Lower lobe of right lung (tissue), 2 donors: Measurements from ENCODE around the gene PRKCZ. TPM values are rescaled to one million over a fixed set of nuclear protein-coding genes. Genes with fewer than 3 reads are reported as not detected.

Experiments used
- ATAC-seq, 2 donors: fragments of 200-7000 bp; cut with Tn5 transposase; one replicate each; pipeline ENCODE4 v1.9.1; 2020 to 2022; ENCODE audit warnings: mild to moderate bottlenecking in 2 of 2, moderate library complexity in 2 of 2
- DNase-seq: peaks from one replicate; pipeline ENCODE4 v3.0.0-alpha.2; 2020
- H3K27ac ChIP-seq: fragments of 200-600 bp; one replicate; pipeline ENCODE4 v1.8.0; 2022
- H3K27me3 ChIP-seq: fragments of 200-600 bp; one replicate; pipeline ENCODE4 v1.8.0; 2022; ENCODE audit warnings: low read depth
- H3K36me3 ChIP-seq: fragments of 200-600 bp; one replicate; pipeline ENCODE4 v1.8.0; 2022; ENCODE audit warnings: mild to moderate bottlenecking
- H3K4me1 ChIP-seq: fragments of 200-600 bp; one replicate; pipeline ENCODE4 v1.8.0; 2022
- H3K4me3 ChIP-seq: fragments of 200-600 bp; one replicate; pipeline ENCODE4 v1.8.0; 2022; ENCODE audit warnings: mild to moderate bottlenecking
- H3K9me3 ChIP-seq: fragments of 200-600 bp; one replicate; pipeline ENCODE4 v1.8.0; 2022
- CTCF ChIP-seq: fragments of 200-600 bp; IDR thresholded peaks from one replicate; pipeline ENCODE4 v1.8.0; 2022; ENCODE audit warnings: antibody characterized with exemption, mild to moderate bottlenecking
- intact Hi-C: fragments of 100-400 bp; cut with DNase I; formaldehyde crosslinking; loops from one replicate; pipeline ENCODE4 v1.11.0; 2022
- total RNA-seq: library from RNA; stranded (reverse); fragmentation: NEBNext Ultra II Directional; extraction: Animal tissue kit (Norgen Biotek cat#: 25700); gene quantifications from one replicate; pipeline ENCODE4 v1.2.1, GENCODE V29; 2021
- donor health status: DM: no; HTN: yes; CAD: no; lungs with severe emphysema.

PRKCZ gene
- total RNA-seq, 1 donor from 2014 or later, result 97.6 TPM

GRCh38 chr1:2074396-2074795 is 24.2 kb downstream of the PRKCZ start:
- Histone ChIP-seq H3K27ac (no peak overlapping the region), H3K4me1 (no peaks in the 10 kb centered on the region), H3K4me3 (no peak overlapping the region), H3K27me3 (no peaks in the 10 kb centered on the region), H3K36me3 (peaks cover 6% of the 10 kb centered on the region), H3K9me3 (peaks cover 18% of the 10 kb centered on the region)
- DNase-seq (no peak), ATAC-seq (no peak)
- intact Hi-C loops, result no loop called here
- no peak for TF ChIP-seq CTCF

GRCh38 chr1:2074944-2075740 is 24.9 kb downstream of the PRKCZ start:
- Histone ChIP-seq H3K4me1 (no peaks in the 10 kb centered on the region), H3K36me3 (peaks cover 5% of the 10 kb centered on the region), H3K9me3 (peaks cover 18% of the 10 kb centered on the region), H3K27ac (no peak overlapping the region), H3K4me3 (no peak overlapping the region), H3K27me3 (no peaks in the 10 kb centered on the region)
- ATAC-seq, result no peak
- TF ChIP-seq CTCF, result no peak
- DNase-seq, result no peak
- intact Hi-C loops, result no loop called here

GRCh38 chr1:2076826-2077225 is 26.6 kb downstream of the PRKCZ start:
- DNase-seq, result no peak
- H3K9me3 ChIP-seq, result peaks cover 18% of the 10 kb centered on the region
- no peaks in the 10 kb centered on the region for H3K27me3 ChIP-seq
- H3K4me1 ChIP-seq, result no peaks in the 10 kb centered on the region
- intact Hi-C loops, result no loop called here
- no peak for TF ChIP-seq CTCF
- H3K36me3 ChIP-seq, result peaks cover 5% of the 10 kb centered on the region
- no peak overlapping the region for H3K4me3 ChIP-seq
- ATAC-seq, result no peak
- no peak overlapping the region for H3K27ac ChIP-seq

GRCh38 chr1:2078170-2078569 is 28.0 kb downstream of the PRKCZ start:
- intact Hi-C loops, result no loop called here
- ATAC-seq, result no peak
- peaks cover 18% of the 10 kb centered on the region for H3K9me3 ChIP-seq
- H3K4me3 ChIP-seq, result no peak overlapping the region
- DNase-seq, result no peak
- H3K36me3 ChIP-seq, result peaks cover 5% of the 10 kb centered on the region
- H3K27ac ChIP-seq, result no peak overlapping the region
- H3K4me1 ChIP-seq, result no peaks in the 10 kb centered on the region
- H3K27me3 ChIP-seq, result no peaks in the 10 kb centered on the region
- no peak for TF ChIP-seq CTCF

GRCh38 chr1:2079396-2080085 is 29.3 kb downstream of the PRKCZ start:
- no peak for DNase-seq
- Histone ChIP-seq H3K27ac (no peak overlapping the region), H3K9me3 (peaks cover 18% of the 10 kb centered on the region), H3K4me1 (no peaks in the 10 kb centered on the region), H3K27me3 (no peaks in the 10 kb centered on the region), H3K36me3 (no peaks in the 10 kb centered on the region), H3K4me3 (no peak overlapping the region)
- intact Hi-C loops, result no loop called here
- TF ChIP-seq CTCF, result no peak
- ATAC-seq, result no peak
